Liver (tissue), 3 donors: Measurements from ENCODE around the gene MIB1.

ENCODE experiments used
- CTCF ChIP-seq: fragments of 150-350 bp; IDR thresholded peaks from 2 replicates; pipeline ENCODE4 v1.5.1; 2017; ENCODE audit warnings: improper control_type of control experiment, low read depth, low read length; ENCODE audit not compliant: missing input control
- HNF4A ChIP-seq, 2 donors: conservative IDR thresholded peaks; 2 replicates each; pipeline ENCODE4 v1.6.1; 2016; ENCODE audit warnings: antibody characterized with exemption in 2 of 2, mild to moderate bottlenecking in 2 of 2
- donor health status: healthy.
- donor health status: healthy.

GRCh38 chr18:21831413-21831831 lies 90.8 kb downstream of the MIB1 start:
- TF ChIP-seq CTCF (no peak), HNF4A (conservative IDR thresholded peaks at IDR 0.05) (no peak)
